ENCODE data around the gene ONECUT3. TPM values are rescaled to one million over a fixed set of nuclear protein-coding genes. Genes with fewer than 3 reads are reported as not detected.

The ONECUT3 gene
- total and polyA plus RNA-seq, 2 of the 4 experiments (the other 2 are of a cell fraction), result not detected

GRCh38 chr19:1789261-1790041 lies 36.1 kb downstream of the ONECUT3 start:
- Histone ChIP-seq H3K4me3 (ENCODE audit: insufficient read depth, low read depth, low read length) (no peak overlapping the region), H3K9me3 (ENCODE audit: control insufficient read depth, insufficient read depth, low read length) (peaks cover 3% of the 10 kb centered on the region; the same call in 1 of the 2 replicates), H3K56ac (ENCODE audit: extremely low read depth, insufficient read depth, low read length) (no peak overlapping the region), H3K4ac (ENCODE audit: low read depth, low read length) (no peak overlapping the region), H3K36me3 (ENCODE audit: control insufficient read depth, insufficient read depth, low read length) (no peaks in the 10 kb centered on the region), H3K79me1 (ENCODE audit: low read depth in 1 of 2, low read length in 2 of 2) (no peaks in the 10 kb centered on the region), H3K9ac (ENCODE audit: low read depth, low read length) (no peak overlapping the region), H3K27me3 (ENCODE audit: control insufficient read depth, insufficient read depth, low read length) (peaks cover 17% of the 10 kb centered on the region; the same call in 1 of the 2 replicates), H3K27ac (ENCODE audit: insufficient read depth, low read length) (no peak overlapping the region), H2BK15ac (ENCODE audit: low read depth, low read length) (no peak overlapping the region), H2AK9ac (replicated peaks; ENCODE audit: low read depth, low read length, poor library complexity) (no peak overlapping the region), H2BK120ac (ENCODE audit: low read depth, low read length) (no peak overlapping the region), H4K8ac (ENCODE audit: low read depth in 2 of 2, low read length in 2 of 2) (no peak overlapping the region), H3K14ac (replicated peaks; ENCODE audit: low read depth, low read length) (no peak overlapping the region), H3K23ac (ENCODE audit: low read depth, low read length) (no peak overlapping the region), H4K5ac (ENCODE audit: low read depth, low read length) (no peak overlapping the region), H3K4me1 (ENCODE audit: control insufficient read depth, insufficient read depth, low read length) (no peaks in the 10 kb centered on the region), H2BK20ac (ENCODE audit: low read depth, low read length) (no peak overlapping the region), H3K18ac (ENCODE audit: low read depth, low read length) (no peak overlapping the region), H3K9me1 (ENCODE audit: insufficient read depth, low read length) (no peaks in the 10 kb centered on the region), H4K20me1 (ENCODE audit: insufficient read depth, low read length) (no peaks in the 10 kb centered on the region), H2AK5ac (ENCODE audit: low read depth, low read length) (no peak overlapping the region), H2BK5ac (ENCODE audit: low read depth, low read length, poor library complexity, severe bottlenecking) (no peak overlapping the region), H4K91ac (ENCODE audit: insufficient read depth, low read depth, low read length) (no peak overlapping the region), H2AFZ (replicated peaks; ENCODE audit: low read length, poor library complexity) (peak overlapping the region; percentile 79), H3K4me2 (ENCODE audit: low read depth, low read length) (peak overlapping the region; percentile 22; the same call in 1 of the 2 replicates)
- CTCF ChIA-PET, result no interaction called here
- WGBS, 2 experiments (ENCODE audit: extremely low coverage in 2 of 2, insufficient read length in 1 of 2), result 18% methylated on average over 30 of the region's 59 CpGs; no CpG with 5 or more reads in 1 of the 2 experiments
- in situ Hi-C loops (cut with MboI; ENCODE audit: low sequenced_read_pairs), result loop anchor here (25.0 kb wide), 1 partner anchor 252 kb away; no protein-coding TSS in a partner anchor
- BruUV-seq (replicated peaks), result no TSS peak
- TF ChIP-seq RFX5 (IDR thresholded peaks at IDR 0.05; ENCODE audit: low read depth, low read length), result no peak
- no peak for TF ChIP-seq USF2 (IDR thresholded peaks at IDR 0.05; ENCODE audit: low read depth, low read length)
- no peak for ATAC-seq (ENCODE audit: low read depth)
- dilution Hi-C loops (cut with HindIII; ENCODE audit: low sequenced_read_pairs, unreplicated experiment), result no loop called here
- POLR2A ChIA-PET (ENCODE audit: unreplicated experiment), result no interaction called here
- DNase-seq, result no peak
- intact Hi-C loops (cut with micrococcal nuclease), result loop anchor here (10.0 kb wide), 1 partner anchor 185 kb away; the partner anchor contains the start of gene UQCR11
